NOMO-1 (cell line): Measurements from ENCODE around the gene PLCXD3.

ENCODE experiments used
- DNase-seq, 2 experiments: peaks; one replicate each; lab custom pipeline; 2025; ENCODE audit not compliant: unreplicated experiment in 2 of 2; lab: John Stamatoyannopoulos, UW

Gene PLCXD3, protein sequence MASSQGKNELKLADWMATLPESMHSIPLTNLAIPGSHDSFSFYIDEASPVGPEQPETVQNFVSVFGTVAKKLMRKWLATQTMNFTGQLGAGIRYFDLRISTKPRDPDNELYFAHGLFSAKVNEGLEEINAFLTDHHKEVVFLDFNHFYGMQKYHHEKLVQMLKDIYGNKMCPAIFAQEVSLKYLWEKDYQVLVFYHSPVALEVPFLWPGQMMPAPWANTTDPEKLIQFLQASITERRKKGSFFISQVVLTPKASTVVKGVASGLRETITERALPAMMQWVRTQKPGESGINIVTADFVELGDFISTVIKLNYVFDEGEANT

DNA sequence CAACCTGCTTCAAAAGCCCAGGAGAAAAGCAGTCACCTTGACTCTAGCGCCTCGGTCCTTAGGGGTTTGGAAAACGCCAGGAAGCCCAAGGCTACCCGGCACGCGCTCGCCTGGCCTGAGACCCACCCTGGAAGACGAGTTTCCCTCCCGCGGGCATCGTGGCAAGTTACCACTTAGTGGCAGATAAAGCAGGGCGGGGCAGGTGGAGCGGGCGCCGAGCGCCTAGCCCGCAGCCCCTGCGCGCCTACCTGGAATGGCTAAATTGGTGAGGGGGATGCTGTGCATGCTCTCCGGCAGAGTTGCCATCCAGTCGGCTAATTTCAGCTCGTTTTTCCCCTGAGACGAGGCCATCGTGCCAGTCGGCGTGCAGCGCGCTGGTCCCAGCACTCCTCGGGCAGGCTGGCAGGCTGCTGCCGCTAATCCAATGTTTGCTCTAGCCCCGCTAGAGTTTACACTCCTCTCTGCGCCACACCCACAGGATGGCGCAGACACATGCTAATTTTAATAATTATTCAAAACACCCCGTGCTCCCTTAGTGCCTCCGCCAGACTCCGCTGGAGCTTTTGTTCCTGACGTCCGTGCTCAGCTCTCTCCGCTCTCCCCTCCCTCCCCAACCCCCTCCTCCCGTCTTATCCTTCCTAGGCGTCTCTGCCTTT lies at the start of gene PLCXD3:
Gene PLCXD3 (minus strand): TSS at position 426 of the 656 bp plus-strand sequence. CDS start 75 bp downstream, at position 351.
- no peak for DNase-seq

DNA sequence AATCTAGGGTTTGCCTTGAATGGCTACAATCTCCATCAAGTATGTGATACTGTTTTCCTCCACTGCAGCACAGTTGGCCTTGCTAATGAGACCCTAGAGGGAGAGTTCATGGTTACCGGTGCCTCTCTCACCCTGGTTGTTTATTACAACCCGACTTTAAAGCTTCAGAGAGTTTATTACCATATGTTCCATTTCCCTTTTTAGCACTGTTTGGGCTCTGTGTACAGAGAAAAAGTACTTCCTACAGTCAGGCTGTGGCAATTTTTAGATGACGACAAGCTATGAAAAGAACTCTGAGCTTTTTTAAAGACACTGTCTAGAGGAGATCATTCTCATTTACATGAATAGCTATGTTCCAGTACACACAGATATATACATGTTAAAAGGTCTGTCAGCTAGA lies 48.8 kb upstream of the PLCXD3 start:
- DNase-seq = no peak

DNA sequence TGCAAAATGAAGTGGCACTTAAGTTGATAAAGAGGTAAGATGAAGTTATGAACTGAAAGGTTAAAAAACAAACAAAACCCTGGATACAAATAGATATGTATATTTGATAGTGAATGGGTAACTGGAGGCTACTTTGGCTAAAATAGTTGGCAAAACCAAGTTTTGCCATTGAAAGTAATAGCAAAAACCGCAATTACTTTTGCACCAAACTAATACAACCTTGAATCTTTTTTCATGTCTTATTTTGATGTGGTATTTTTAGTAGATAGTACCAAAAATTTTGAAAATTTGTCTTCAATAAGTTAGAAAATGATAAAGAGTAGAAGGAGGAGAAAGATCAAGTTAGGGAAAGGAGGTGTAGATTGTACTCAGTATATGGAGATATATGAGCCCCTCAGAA lies 47.9 kb upstream of the PLCXD3 start:
- no peak for DNase-seq

DNA sequence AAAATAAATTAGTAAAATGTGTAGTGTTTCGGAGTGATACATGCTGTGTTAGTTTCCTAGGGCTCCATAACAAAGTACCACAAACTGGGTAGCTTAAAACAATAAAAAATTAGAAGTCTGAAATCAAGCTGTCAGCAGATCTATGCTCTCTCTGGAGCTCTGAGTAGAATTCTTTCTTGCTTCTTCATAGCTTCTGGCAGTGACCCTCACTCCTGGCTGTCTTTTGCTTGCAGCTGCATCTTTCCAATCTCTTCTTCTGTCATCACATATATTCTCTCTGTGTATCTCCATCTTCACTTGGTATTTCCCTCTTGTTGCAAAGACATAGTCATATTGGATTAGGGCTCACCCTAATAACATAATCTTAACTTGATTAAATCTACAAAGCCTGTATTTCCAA lies 37.6 kb upstream of the PLCXD3 start:
- DNase-seq = no peak

DNA sequence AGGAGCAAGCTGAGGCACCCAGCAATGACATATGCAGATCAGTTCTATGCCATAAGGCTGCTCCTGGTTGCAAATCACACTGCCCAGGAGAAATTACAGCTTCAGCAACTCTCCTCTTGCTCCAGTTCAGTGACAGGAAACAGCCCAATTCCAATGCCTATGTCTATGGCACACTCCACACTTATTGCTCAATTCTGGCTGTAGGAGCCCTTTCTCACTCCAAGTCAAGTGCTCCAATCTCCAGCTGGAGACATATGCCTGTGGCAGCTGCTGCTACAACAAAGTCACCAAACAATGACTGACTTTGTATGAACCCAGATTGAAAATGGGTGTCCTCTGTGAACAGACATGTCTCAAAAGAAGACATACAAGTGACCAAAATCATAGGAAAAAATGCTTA lies 31.8 kb upstream of the PLCXD3 start:
- DNase-seq = no peak

DNA sequence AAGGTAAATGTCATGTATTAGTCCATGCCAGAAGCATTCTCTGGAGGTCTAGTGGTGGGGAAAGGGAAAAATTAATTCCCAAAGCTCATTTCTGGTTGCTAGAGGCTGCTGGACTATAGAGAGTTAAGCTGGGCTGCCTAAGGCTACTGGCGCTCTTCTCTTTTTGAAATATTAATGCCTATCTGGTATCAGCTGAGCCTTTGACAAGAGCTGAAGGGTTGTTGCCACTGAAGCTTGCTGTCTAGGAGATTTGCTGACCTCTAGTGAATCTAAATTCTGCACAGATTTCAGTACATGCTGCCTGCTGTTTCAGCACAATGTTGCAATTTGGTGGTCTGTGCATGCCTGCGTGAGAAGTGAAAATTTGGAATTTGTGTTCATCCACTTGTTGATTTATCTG lies 29.1 kb upstream of the PLCXD3 start:
- DNase-seq = no peak

DNA sequence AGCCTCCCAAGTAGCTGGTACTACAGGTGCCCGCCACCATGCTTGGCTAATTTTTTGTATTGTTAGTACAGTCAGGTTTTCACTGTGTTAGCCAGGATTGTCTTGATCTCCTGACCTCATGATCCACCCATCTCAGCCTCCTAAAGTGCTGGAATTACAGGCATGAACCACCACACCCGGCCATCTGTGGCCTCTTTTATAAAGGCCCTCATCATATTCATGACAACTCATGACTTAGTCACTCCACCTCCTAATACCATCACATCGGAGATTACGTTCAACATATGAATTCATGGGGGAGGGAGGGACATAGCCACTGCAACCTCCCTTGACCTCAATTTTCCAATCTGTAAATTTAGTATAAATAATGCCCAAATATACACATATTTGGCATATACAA lies 27.2 kb upstream of the PLCXD3 start:
- no peak for DNase-seq

DNA sequence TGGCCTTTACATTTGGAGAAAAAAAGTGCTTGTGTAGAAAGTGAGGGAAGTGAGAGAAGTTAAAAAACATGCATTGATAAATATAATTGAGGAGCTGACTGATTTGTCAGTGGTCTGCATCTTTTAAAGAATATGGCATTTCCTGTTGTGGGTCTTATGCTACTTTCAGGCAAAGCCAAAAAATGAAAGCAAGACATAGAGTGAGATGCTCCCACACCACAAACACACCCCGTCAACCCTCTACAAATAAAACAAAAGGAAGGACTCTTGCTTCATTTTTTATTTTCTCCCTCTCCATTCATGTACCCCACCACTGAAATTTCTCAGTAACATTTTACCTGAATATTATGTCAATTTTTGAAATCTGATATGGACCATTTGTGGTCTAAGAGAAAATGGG lies 22.1 kb upstream of the PLCXD3 start:
- DNase-seq = no peak

DNA sequence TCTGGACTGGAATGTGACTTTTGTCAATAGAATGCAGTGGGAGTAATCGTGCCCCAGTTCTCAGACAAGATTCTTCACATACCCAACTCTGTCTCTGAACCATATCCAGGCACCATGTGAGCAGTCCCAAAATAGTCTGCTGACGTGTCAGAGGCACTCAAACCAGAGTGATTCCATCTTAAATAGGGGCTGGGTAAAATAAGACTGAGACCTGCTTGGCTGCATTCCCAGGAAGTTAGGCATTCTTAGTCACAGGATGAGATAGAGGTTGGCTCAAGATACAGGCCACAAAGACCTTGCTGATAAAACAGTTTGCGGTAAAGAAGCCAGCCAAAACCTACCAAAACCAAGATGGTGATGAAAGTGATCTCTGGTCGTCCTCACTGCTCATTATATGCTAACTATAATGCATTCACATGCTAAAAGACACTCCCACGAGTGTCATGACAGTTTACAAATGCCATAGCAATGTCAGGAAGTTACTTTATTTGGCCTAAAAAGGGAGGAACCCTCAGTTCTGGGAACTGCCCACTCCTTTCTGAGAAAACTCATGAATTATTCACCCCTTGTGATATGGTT lies 16.9 kb upstream of the PLCXD3 start:
- no peak for DNase-seq

DNA sequence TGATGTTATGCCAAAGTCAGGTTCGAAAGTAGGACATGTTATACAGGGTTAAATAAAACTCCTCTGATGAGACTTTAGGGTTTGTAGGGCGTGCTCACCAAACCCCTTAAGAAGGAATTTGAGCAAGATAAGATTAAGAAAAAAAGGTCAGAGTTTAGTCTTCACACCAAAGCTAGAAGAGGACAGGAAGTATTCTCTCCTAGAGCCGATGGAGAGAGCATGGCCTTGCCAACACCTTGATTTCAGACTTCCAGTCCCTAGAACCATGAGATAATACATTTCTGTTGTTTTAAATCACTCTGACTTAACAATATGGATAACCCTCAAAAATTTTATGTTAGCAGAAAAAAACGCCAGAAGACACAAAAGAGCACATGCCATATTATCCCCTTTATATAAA lies 16.3 kb upstream of the PLCXD3 start:
- no peak for DNase-seq

DNA sequence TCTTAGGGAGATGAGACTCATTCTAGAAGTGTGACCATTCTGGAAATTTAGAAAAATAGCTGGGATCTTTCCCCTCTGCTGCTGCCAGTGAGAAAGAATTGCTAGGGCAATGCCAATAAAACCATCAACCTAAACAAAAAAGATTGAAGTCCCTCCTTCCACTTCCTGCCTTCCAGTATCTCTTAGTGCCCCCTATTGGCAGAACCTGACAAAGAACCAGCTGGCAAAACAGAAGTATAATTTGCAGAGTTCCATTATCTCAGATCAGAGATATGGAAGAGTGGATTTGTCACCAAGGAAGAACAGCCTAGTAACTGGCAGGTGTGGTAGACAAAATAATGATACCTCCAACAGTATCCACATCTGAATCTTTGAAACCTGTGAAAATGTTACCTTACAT lies 13.8 kb upstream of the PLCXD3 start:
- DNase-seq = no peak

DNA sequence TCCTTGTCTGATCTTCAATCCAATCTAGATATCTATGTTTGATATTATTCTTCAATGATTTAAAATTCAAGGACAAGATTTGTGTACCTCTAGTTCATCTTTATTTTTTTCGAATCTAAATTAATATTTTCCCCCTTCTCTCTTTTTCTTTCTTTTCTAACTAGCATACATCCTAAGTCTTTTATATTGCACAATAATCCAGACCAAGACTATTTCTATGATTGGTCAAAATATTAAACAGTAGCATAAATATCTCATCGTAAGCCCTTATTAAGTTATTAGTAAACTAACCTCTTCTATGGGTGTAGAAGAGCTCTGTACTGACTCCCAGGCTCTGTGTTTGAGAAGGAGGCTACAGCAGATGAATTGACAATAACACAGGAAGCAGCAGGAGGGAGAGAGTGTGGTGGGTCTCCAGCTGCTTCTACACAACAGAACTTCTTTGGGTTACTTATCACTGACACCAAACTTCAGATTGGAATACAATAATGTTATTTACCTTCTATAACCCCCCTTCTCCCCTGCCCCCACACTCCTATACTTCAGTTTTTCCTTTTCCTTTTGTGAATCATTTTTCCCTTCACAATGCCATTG lies 11.9 kb upstream of the PLCXD3 start:
- DNase-seq = no peak

DNA sequence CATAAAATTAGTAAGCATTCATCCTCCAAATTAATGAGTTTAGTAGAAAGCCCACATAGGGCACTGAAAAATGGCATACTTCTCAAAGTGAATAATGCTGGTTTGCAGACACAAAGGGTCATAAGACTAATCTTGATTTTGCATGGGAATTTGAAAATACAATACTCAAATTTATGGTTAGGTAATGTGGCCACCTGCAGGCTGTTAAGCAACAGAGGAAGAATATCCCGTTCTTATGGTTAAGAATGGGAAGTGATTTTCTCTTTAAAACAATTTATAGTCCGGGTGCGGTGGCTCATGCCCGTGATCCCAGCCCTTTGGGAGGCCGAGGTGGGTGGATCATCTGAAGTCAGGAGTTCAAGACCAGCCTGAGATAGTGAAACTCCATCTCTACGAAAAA lies 9.4 kb upstream of the PLCXD3 start:
- no peak for DNase-seq

DNA sequence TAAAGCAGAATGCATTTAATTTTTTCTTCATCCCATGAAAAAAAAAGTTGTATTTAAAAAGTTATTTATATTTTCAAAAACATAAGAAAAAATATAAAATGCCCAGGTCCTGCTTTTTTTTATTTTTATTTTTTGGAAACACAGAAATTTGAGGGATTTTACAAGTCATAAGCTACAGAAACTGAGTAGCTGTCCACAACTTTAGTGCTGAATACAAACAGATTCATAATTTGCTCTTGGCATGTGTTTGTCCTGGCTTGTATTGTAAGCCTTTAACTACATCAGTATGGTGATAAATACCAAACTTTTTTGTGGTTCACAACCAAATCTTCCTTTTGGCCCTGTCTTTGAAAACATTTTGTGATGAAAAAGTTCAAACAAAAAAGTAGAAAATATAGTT lies 7.5 kb upstream of the PLCXD3 start:
- no peak for DNase-seq

DNA sequence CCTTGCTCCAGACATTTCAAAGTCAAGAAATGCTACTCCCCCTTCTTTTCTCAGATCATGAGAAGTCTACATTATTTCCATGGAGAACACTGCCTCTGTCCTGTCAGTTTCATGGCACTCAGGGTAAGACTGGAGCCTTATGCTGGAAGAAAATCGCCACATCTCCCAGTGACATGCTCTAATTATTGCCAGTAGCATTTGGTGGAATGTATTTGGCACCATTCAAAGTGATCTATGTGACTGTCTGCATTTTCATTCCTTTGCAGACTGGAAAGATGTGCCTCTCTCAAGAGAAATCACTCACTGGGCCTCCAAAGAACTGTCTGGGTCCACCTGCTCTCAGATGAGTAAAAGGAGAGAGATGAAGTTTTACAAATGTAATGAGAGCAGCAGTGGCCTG lies 840 bp upstream of the PLCXD3 start:
- DNase-seq = no peak

DNA sequence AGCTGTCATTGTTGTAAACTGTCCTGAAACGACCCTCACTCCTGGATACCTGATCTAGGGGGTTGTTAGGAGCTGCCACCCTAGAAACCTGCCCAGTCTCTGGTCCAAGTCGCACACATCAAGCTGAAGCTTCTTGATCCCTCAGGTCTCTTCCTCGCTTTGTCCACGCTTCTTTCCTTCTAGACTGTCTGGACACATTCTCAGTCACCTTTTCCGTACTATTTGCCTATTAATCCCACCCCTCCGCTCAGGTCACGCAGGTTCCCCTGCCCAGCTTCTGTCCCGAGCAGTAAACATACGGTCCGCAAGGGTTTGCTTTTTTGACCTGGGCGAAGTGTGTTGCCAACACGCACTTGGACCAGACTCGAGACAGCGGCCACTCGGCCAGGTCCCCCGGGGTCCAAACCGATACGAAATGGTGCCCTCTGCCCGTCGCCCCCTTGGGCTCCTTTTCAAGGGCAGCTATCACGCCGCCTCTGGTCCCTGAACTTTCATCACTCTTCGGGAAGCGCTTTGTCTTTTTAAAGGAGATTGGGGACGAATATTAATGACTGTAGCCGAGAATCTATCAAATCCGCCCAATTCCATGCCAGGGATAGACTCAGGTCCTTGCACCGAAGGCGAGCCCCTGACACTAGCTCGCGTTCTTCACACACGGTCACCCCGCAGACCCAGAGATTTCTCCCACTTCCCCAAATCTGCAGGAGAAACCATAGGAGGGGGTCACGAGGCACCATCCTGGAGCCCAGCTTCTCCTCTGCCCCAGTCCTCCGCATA lies 814 bp downstream of the PLCXD3 start:
- DNase-seq = no peak

DNA sequence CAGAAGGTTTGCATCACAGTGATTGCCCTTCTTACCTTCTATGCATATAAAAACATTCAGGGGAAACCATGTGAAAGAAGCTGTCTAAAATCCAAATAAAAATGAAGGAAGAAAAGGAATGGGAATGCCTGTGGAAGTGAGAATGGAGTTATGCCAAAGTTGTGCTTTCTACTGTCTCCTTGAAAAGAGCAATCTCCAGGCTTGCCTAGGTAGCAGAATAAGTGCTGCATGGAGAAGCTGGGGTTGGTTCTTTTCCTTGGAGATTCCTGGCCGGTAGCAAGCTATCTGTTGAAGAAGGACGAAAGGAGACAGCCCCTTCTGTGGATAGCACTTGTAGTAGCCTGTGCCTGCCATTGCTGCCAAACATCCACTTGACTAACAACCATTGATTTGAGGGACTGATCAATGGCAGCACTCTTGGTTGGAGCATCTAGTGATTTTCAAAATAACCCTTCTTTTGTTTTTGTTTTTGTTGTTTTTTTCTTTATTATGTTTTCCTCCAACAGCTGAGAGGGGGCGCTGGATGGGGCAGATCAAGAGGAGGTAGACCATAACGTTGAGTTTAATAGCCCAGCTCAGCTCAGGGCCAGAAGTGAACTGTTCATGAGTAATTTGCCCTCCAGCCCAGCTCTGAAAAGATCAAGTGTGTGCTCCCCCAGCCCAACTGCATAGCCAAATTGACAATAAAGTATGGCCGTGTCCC lies 1.6 kb downstream of the PLCXD3 start:
- no peak for DNase-seq

DNA sequence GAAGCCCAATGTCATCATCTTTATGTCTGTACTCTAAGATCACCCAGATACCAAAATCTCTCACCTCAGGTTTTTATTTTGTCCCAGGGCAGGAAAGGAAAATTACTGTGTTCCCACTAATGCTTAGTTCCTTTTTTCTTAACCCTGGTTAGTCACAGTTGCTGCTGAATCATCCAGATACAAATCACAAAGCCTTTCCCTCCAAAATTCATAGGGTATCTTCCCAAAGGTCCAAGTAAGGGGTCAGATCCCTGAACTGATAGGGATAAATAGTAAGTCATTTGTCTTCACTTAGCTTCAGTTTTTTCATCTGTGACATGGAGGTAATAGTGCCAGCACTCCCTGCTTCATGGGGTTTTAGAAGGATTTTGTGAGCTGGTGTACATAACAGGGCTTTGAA lies 2.2 kb downstream of the PLCXD3 start:
- DNase-seq = no peak

DNA sequence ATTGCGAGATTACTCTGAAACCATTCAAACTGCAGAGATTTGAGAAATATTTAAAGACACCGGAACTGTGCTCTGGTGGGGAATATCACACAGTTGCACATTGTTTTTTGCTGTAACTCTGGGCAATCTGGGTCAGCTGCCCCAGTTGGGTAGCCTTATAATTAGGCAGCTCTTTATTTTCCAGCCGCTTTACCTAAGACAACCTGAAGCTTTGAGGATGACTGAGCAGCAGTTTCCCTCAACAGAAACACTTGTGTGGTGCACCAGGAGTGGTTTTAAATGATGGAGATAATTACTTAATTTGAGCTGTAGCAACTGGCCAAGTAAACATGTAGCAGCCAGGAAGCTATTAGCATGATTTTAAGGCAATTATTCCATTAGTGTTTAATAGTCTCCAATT lies 2.9 kb downstream of the PLCXD3 start:
- DNase-seq = no peak

DNA sequence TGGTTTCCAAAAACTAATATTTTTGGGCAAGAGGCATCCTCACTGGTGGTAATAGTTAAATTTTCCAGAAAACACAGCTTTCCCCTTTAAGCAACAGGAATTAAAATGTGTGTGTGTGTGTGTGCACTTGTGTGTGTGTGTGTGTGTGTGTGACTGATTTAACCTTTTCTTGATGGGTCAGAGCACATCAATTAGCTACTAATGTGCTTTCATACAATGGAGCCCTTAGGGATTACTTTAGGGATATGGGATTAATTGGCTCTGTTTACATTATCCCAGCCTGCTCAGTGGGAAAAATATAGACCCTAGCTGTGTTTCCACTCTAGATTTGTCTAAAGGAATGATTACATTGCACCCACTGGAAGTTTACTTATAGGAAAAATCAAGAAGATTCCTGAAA lies 6.5 kb downstream of the PLCXD3 start:
- DNase-seq = no peak

DNA sequence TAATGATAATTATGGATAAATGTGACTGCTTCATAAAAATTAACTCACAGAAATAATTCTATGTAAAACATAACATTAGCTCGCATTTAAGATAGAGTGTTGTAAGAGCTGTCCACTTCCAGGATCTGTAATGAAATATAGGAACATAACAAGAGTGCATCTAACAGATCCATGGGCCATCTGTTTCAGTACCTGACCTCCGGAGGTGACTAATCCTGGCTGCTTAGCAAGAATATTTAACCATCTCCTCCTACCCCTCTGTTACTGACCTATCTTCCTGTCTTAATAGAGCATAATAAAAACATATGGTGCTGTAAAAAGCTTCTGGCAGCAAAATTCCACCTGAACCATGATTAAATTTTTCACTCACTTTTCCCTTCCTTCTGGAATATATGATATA lies 7.1 kb downstream of the PLCXD3 start:
- DNase-seq = no peak
